Activated CD4-positive, alpha-beta memory T cell treated with anti-CD3 and anti-CD28 coated beads for 36 hours (primary cell): ENCODE measurements around the gene SBNO1. TPM values are rescaled to one million over a fixed set of nuclear protein-coding genes. Genes with fewer than 3 reads are reported as not detected.
"Not testable (repeated sequence)": the region's sequence is repeated elsewhere in the genome, so short reads cannot be mapped to it uniquely, and the experiment has no call there.

Source experiments
- CTCF ChIA-PET: fragments of 350-600 bp; sonication (Branson Sonifier 250); formaldehyde crosslinking; loops from one replicate; lab custom pipeline; 2021; ENCODE audit warnings: antibody characterized with exemption, inconsistent platforms; lab: Charles Lee
- POLR2A ChIA-PET: fragments of 350-600 bp; sonication (Branson Sonifier 250); formaldehyde crosslinking; loops from one replicate; lab custom pipeline; 2021; ENCODE audit warnings: antibody characterized with exemption; lab: Charles Lee
- DNase-seq: peaks from one replicate; pipeline ENCODE4 v3.0.0-alpha.2; 2020
- H3K27ac Mint-ChIP-seq: one replicate; pipeline ENCODE4 v1.8.0; 2021; ENCODE audit warnings: mixed read lengths
- H3K27me3 Mint-ChIP-seq: one replicate; pipeline ENCODE4 v1.8.0; 2021; ENCODE audit warnings: mixed read lengths
- H3K36me3 Mint-ChIP-seq: one replicate; pipeline ENCODE4 v1.8.0; 2021; ENCODE audit warnings: mixed read lengths
- H3K4me1 Mint-ChIP-seq: one replicate; pipeline ENCODE4 v1.8.0; 2021; ENCODE audit warnings: low read depth, mixed read lengths
- H3K4me3 Mint-ChIP-seq: one replicate; pipeline ENCODE4 v1.8.0; 2021; ENCODE audit warnings: mild to moderate bottlenecking, mixed read lengths
- H3K9me3 Mint-ChIP-seq: one replicate; pipeline ENCODE4 v1.8.0; 2021; ENCODE audit warnings: mixed read lengths
- intact Hi-C: fragments of 100-400 bp; cut with micrococcal nuclease; formaldehyde crosslinking; loops from one replicate; pipeline ENCODE4 v1.15.1; 2023
- total RNA-seq, 2 experiments: library from RNA; stranded (reverse); gene quantifications; one replicate each; pipeline ENCODE4 v1.2.3, GENCODE V29; 2021

The SBNO1 gene
- 10 to 100 TPM; 49.9 to 50.6 TPM for total RNA-seq

DNA sequence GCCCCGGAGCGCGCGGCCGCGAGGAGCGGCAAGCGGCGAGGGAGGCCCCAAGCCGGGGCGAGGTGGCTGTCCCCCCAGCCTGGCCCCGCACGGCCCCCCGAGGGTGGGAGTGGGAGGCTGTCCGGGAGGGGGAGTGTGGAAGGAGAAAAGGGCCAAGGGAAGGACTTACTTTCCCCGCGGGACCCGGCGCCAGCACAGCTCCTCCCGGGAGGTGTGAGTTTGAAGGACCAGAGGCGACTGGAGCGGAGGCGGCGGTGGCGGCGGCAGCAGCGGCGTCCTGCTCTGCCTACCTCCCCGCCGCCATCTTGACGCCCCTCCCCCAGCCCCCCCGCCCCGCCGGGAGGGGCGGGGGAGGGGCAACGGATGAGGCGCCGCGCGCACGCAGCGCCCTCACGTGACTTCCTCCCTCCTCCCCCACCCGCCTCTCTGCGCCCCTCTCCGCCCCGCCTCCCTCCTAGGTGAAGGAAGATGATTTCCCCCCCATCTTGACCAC is at the start of gene SBNO1:
Gene SBNO1 (minus strand): TSS at position 316 of the 493 bp plus-strand sequence. CDS start 14,406 bp downstream, outside the sequence.
- Mint-ChIP-seq H3K4me1 (peaks cover 12% of the 10 kb centered on the region), H3K27ac (peak within 1 kb of the TSS; percentile 99), H3K27me3 (no peaks in the 10 kb centered on the region), H3K36me3 (no peaks in the 10 kb centered on the region), H3K4me3 (peak within 1 kb of the TSS; percentile 99), H3K9me3 (no peaks in the 10 kb centered on the region)
- CTCF ChIA-PET, result interaction anchor here (0.7 to 2.2 kb wide), 10 partner anchors 11 to 218 kb away, joined by 3 to 28 read pairs (median 8); partner anchors contain the start of genes KMT5A, MPHOSPH9 and MTRFR
- POLR2A ChIA-PET, result interaction anchor here (0.7 to 2.1 kb wide), 11 partner anchors 17 to 350 kb away, joined by 3 to 28 read pairs (median 5); partner anchors contain the start of genes KMT5A, MPHOSPH9, MTRFR and RILPL2
- peak; percentile 94 for DNase-seq
- intact Hi-C loops, result loop anchor here (1.0 to 10.0 kb wide), 11 partner anchors 19 to 390 kb away; partner anchors contain the start of genes EIF2B1, GTF2H3, MPHOSPH9 and MTRFR

DNA sequence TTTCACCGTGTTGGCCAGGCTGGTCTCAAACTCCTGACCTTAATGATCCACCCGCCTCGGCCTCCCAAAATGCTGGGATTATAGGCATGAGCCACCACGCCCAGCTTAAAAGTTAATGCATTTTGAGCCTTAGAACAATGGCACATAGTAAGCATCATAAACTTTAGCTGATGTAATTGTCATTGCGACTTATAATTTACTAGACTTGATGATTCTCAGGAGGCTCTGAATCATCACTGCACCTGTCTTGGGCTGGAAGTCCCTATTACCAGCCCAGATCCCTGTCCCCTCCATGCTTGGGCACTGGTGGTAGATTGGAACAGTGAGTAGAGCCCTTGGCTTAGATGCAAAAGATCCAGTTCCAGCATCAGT is 45.4 kb upstream of the SBNO1 start:
- H3K36me3 Mint-ChIP-seq, result peaks cover 12% of the 10 kb centered on the region
- no peak for DNase-seq
- no peaks in the 10 kb centered on the region for H3K4me1 Mint-ChIP-seq
- ChIA-PET POLR2A (no interaction called here), CTCF (interaction anchor here (1.3 kb wide), 1 partner anchor 172 kb away, joined by 4 read pairs; no protein-coding TSS in a partner anchor)
- H3K27me3 Mint-ChIP-seq, result no peaks in the 10 kb centered on the region
- H3K27ac Mint-ChIP-seq, result peak overlapping the region; percentile 65
- H3K9me3 Mint-ChIP-seq, result no peaks in the 10 kb centered on the region
- H3K4me3 Mint-ChIP-seq, result no peak overlapping the region
- intact Hi-C loops, result no loop called here

DNA sequence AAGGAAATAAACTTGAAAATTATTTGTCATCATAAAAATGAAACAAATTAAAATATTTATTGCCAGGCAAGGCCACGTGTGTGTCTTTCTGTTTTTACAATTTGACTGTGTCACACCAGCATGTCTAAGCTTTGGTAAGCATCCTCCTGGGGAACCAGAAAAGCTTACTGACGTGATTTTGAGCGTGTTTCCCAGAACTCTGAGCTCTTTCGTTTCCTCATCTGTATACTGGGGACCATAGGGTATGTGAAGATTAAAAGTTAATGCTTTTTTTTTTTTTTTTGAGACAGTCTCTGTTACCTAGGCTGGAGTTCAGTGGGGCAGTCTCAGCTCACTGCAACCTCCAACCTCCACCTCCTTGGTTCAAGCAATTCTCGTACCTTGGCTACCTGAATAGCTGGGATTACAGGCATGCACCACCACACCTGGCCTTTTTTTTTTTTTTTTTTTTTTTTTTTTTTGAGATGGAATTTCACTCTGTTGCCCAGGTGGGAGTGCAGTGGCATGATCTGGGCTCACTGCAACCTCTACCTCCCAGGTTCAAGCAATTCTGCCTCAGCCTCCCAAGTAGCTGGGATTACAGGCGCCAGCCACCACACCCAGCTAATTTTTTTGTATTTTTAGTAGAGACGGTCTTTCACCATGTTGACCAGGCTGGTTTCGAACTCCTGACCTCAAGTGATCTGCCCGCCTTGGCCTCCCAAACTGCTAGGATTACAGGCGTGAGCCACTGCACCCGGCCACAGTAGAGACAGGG is 44.8 kb upstream of the SBNO1 start:
- POLR2A ChIA-PET, CTCF ChIA-PET: not testable (repeated sequence)

DNA sequence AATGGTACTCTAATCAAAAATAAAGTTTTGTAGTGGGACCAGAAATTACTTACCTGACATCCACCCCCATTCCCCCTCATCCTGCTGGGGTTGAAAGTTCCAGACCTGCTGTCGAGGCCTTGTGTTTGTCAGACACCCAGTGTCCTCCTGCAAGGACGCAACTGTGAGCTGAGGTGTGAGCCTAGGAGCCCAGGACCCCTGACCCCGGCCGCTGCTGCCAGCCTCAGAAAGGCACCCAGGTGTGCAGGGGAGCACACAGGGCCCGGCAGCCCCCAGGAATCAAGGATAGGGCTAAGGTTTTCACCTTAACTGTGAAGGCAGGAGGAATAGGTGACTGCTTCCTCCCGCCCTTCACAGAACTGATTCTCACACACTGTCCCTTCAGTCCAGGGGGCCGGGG is 44.0 kb upstream of the SBNO1 start:
- H3K27ac Mint-ChIP-seq, H3K27me3 Mint-ChIP-seq, H3K4me3 Mint-ChIP-seq, H3K4me1 Mint-ChIP-seq, CTCF ChIA-PET, H3K9me3 Mint-ChIP-seq, intact Hi-C loops, POLR2A ChIA-PET, DNase-seq: not testable (repeated sequence)
- H3K36me3 Mint-ChIP-seq, result peaks cover 15% of the 10 kb centered on the region

More for the DNA sequence above, 44.8 kb upstream of the SBNO1 start:
- H3K27me3 Mint-ChIP-seq, H3K4me3 Mint-ChIP-seq, intact Hi-C loops, H3K4me1 Mint-ChIP-seq, DNase-seq, H3K9me3 Mint-ChIP-seq: not testable (repeated sequence)
- Mint-ChIP-seq H3K27ac (peak overlapping the region; percentile 65), H3K36me3 (peaks cover 14% of the 10 kb centered on the region)

DNA sequence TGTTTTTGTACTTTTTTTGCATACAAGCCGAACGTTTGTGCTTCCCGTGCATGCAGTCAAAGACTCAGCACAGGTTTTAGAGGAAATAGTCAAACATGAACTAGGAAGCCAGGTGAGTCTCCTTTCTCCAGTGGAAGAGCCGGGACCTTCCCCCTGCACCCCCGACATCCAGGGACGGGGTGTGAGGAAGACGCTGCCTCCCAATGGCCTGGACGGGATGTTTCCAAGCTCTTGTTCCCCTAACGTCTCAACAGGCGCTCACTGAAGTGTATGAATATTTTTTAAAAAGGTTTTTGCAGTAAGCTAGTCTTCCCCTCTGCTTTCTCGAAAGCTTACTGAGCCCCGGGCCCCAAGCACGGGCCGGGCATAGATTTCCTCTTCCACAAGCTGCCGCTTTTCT is 43.3 kb upstream of the SBNO1 start:
- intact Hi-C loops, CTCF ChIA-PET: not testable (repeated sequence)

DNA sequence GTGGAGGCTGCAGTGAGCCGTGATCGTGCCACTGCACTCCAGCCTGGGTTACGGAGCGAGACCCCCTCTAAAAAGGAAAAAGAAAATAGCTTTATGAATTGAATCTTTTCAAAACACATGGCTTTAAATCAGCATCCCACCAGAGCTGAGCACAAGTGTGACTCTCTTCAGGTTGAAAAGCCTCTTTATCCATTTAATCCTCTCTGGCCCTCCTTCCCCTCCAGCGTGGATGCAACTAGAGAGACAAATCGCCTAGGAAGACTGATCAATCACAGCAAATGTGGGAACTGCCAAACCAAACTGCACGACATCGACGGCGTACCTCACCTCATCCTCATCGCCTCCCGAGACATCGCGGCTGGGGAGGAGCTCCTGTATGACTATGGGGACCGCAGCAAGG is 42.6 kb upstream of the SBNO1 start:
- Mint-ChIP-seq H3K27ac (peak overlapping the region; percentile 9), H3K36me3 (peaks cover 19% of the 10 kb centered on the region)
- intact Hi-C loops, H3K9me3 Mint-ChIP-seq, DNase-seq, H3K27me3 Mint-ChIP-seq, H3K4me1 Mint-ChIP-seq, H3K4me3 Mint-ChIP-seq: not testable (repeated sequence)
- POLR2A ChIA-PET, result interaction anchor here (1.1 kb wide), 1 partner anchor 16 kb away, joined by 3 read pairs; no protein-coding TSS in a partner anchor
- CTCF ChIA-PET, result interaction anchor here (0.6 kb wide), 1 partner anchor 73 kb away, joined by 3 read pairs; no protein-coding TSS in a partner anchor

More for the DNA sequence above, 43.3 kb upstream of the SBNO1 start:
- H3K27ac Mint-ChIP-seq, H3K27me3 Mint-ChIP-seq, H3K9me3 Mint-ChIP-seq, DNase-seq, H3K4me1 Mint-ChIP-seq, POLR2A ChIA-PET, H3K4me3 Mint-ChIP-seq: not testable (repeated sequence)
- peaks cover 19% of the 10 kb centered on the region for H3K36me3 Mint-ChIP-seq

DNA sequence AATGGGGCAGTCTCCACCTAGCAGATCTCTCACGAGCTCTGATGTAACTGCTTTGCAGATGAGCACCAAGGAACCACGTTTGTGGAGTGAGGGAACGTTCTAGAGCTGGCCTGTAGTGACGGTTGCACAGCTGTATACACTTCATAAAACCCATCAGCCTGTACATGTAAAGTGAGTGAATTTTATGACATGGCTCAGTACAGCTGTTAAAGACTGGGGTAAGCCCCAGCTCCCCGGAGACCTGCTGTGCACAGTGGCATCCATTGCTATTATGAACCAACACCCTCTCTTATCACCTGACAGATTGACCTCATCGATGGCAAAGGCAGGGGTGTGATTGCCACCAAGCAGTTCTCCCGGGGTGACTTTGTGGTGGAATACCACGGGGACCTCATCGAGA is 39.9 kb upstream of the SBNO1 start:
- no peak overlapping the region for H3K4me3 Mint-ChIP-seq
- intact Hi-C loops, result no loop called here
- CTCF ChIA-PET, result no interaction called here
- H3K36me3 Mint-ChIP-seq, result peaks cover 19% of the 10 kb centered on the region
- H3K27me3 Mint-ChIP-seq, result no peaks in the 10 kb centered on the region
- no peaks in the 10 kb centered on the region for H3K9me3 Mint-ChIP-seq
- no peak for DNase-seq
- POLR2A ChIA-PET, result no interaction called here
- H3K27ac Mint-ChIP-seq, result no peak overlapping the region
- no peaks in the 10 kb centered on the region for H3K4me1 Mint-ChIP-seq

DNA sequence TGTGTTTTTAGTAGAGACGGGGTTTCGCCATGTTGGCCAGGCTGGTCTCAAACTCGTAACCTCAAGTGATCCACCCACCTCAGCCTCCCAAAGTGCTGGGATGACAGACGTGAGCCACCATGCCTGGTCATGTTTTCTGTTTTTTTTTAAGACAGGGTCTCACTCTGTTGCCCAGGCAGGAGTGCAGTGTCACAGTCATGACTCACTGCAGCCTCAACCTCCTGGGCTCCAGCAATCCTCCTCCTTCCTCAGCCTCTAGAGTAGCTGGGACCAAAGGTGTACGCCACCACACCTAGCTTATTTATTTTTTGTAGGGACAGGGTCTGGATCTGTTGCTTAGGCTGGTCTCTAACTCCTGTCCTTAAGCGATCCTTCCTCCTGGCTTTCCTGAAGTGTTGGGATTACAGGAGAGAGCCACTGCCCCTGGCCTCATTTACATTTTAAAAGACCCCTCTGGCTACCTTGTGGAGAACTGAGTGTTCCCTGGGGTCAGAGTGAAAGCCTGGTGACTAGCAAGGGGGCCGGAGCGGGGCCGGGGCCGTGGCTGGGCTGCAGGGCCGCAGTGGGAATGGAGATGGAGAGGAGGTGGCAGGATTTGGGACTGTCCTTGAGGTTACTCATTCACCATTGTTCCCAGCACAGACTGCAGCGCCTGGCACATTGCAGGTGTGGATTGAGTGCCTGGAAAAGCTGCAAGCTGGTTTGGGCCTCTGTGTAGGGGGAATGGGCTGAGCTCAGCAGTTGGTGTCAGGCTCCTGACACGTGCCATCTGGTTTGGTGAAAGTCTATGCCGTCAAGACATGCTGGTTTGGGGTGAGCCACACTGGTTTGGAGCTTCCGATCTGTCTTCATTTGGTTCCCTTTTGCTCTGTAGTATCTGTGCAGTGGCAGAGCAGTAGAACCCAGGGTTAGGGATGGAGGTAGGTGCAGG is 37.4 kb upstream of the SBNO1 start:
- H3K36me3 Mint-ChIP-seq, result peaks cover 20% of the 10 kb centered on the region
- no peak overlapping the region for H3K4me3 Mint-ChIP-seq
- intact Hi-C loops, result no loop called here
- no peaks in the 10 kb centered on the region for H3K9me3 Mint-ChIP-seq
- H3K4me1 Mint-ChIP-seq, result no peaks in the 10 kb centered on the region
- ChIA-PET CTCF (no interaction called here), POLR2A (interaction anchor here (0.6 to 1.1 kb wide), 2 partner anchors 11 to 285 kb away, joined by 3 read pairs; no protein-coding TSS in a partner anchor)
- H3K27ac Mint-ChIP-seq, result no peak overlapping the region
- no peak for DNase-seq
- no peaks in the 10 kb centered on the region for H3K27me3 Mint-ChIP-seq

DNA sequence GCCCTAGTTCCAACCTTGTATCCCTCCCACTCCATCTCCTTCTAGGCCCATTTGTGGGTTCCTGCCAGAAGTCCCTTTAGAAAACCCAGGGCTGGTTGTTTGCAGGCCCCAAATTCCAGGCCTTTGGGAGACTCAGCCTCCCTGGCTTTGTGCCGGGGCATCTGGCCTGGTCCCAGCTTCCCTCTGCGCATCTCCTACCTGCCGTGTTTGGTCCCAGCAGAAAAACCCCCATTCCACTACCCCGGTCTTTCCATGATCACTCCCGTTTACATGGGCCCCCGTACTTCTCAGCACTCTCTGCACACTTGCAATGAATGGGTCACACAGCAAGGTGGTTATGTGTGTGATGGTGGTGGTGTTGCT is 34.6 kb upstream of the SBNO1 start:
- Mint-ChIP-seq H3K4me3 (no peak overlapping the region), H3K27me3 (no peaks in the 10 kb centered on the region), H3K27ac (no peak overlapping the region), H3K4me1 (no peaks in the 10 kb centered on the region), H3K36me3 (peaks cover 27% of the 10 kb centered on the region), H3K9me3 (no peaks in the 10 kb centered on the region)
- no peak for DNase-seq
- POLR2A ChIA-PET, result no interaction called here
- intact Hi-C loops, result no loop called here
- CTCF ChIA-PET, result no interaction called here

DNA sequence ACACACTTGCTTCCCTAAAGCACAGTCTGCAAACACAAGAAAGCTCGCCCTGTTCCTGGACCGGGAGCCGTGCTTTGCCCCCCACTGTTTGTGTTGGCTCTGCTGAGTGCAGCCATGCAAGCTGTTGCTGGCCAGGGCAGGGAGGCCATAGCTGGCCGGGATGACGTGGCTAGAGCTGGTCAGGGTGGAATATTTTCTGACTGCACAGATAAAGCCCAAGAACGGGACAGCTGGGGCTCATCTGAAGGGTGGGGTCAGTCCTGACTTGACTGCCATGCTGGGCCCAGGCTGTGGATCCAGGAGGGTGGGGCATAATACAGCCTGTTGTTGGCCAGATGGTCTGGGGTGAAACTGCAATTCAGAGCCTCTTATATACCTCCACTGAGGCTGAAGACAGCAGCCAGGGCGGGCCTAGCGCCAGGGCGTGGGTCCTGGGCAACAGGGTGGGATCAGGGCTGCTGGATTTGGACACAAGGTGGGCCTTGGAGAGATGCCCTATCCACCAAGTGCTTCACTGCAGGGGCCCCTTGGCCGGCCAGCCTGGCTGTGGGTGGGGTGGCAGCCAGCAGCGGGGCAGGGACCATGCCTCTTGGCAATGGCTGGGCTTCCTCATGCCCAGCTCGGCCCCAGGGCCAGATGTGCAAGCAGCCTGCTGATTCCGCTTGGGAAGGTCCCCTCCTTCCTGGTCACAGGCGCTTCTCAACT is 34.1 kb upstream of the SBNO1 start:
- Mint-ChIP-seq H3K36me3 (peaks cover 27% of the 10 kb centered on the region), H3K27me3 (no peaks in the 10 kb centered on the region), H3K27ac (no peak overlapping the region), H3K4me3 (no peak overlapping the region), H3K4me1 (no peaks in the 10 kb centered on the region), H3K9me3 (no peaks in the 10 kb centered on the region)
- intact Hi-C loops, result no loop called here
- POLR2A ChIA-PET, result no interaction called here
- DNase-seq, result no peak
- CTCF ChIA-PET, result no interaction called here

DNA sequence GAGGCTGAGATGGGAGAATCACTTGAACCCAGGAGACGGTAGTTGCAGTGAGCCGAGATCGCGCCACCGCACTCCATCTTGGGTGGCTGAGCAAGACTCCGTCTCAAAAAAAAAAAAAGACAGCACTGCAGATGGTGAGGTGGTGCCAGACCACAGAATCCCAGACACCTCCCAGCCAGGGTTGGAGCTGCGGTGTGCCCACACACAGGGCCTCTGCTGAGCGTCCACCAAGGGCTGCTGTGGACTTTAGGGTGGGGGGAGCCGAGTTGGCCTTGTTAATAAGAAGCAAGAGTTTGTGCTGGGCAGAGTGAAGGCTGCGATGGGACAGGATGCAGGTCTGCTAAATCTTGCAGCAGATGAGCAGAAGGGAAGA is 33.5 kb upstream of the SBNO1 start:
- H3K27ac Mint-ChIP-seq, result no peak overlapping the region
- H3K4me1 Mint-ChIP-seq, result peaks cover 2% of the 10 kb centered on the region
- no peak overlapping the region for H3K4me3 Mint-ChIP-seq
- DNase-seq, result no peak
- ChIA-PET CTCF (no interaction called here), POLR2A (no interaction called here)
- intact Hi-C loops, result no loop called here
- H3K27me3 Mint-ChIP-seq, result no peaks in the 10 kb centered on the region
- H3K36me3 Mint-ChIP-seq, result peaks cover 25% of the 10 kb centered on the region
- H3K9me3 Mint-ChIP-seq, result no peaks in the 10 kb centered on the region
